Ovary (tissue), 9 donors: ENCODE results near the gene ZCCHC14. TPM values are rescaled to one million over a fixed set of nuclear protein-coding genes. Genes with fewer than 3 reads are reported as not detected.

ENCODE experiments used
- DNase-seq, 5 donors: peaks; one replicate each; pipeline ENCODE4 v3.0.0-alpha.2; 2019 to 2020
- H3K27ac ChIP-seq, 2 donors: fragments of 200-600 bp; one replicate each; pipeline versions ENCODE4 v1.5.1 to v1.8.0; 2019 to 2022
- H3K27me3 ChIP-seq: fragments of 200-600 bp; one replicate; pipeline ENCODE4 v1.8.0; 2022
- H3K36me3 ChIP-seq: fragments of 200-600 bp; sonication (generic); one replicate; pipeline ENCODE4 v1.5.1; 2019
- H3K4me1 ChIP-seq: one replicate; pipeline ENCODE4 v1.8.1; 2013; ENCODE audit warnings: mild to moderate bottlenecking, moderate library complexity; ENCODE audit not compliant: insufficient read depth
- H3K4me3 ChIP-seq: fragments of 200-600 bp; sonication (generic); one replicate; pipeline ENCODE4 v1.5.1; 2017
- H3K9me3 ChIP-seq, 2 donors: fragments of 200-600 bp in 1 of 2; sonication (generic) in 1 of 2; one replicate each; pipeline versions ENCODE4 v1.5.1 to v1.8.1; 2013 to 2019; ENCODE audit warnings: mild to moderate bottlenecking in 1 of 2, moderate library complexity in 1 of 2
- CTCF ChIP-seq, 3 donors: fragments of 450-650 bp in 2 of 3; fragments of 200-600 bp in 1 of 3; IDR thresholded peaks; one replicate each; pipeline versions ENCODE4 v1.5.1 to v1.8.0; 2016 to 2022; ENCODE audit warnings: antibody characterized with exemption in 3 of 3, mild to moderate bottlenecking in 1 of 3
- EP300 ChIP-seq: sonication (generic); formaldehyde crosslinking; IDR thresholded peaks from one replicate; pipeline ENCODE4 v1.6.1; 2017; ENCODE audit warnings: antibody characterized with exemption
- POLR2A ChIP-seq: fragments of 450-650 bp; IDR thresholded peaks from one replicate; pipeline ENCODE4 v1.6.1; 2017; ENCODE audit warnings: antibody characterized with exemption, mild to moderate bottlenecking, moderate library complexity
- WGBS, 3 donors: extraction: QIAGEN DNeasy Blood & Tissue Kit in 1 of 3; methylation state at CpG; one replicate each; pipeline versions ENCODE4 v1.1.5 to v1.1.7; 2013 to 2017; 5-methylcytosine and 5-hydroxymethylcytosine counted together
- intact Hi-C, 4 donors: fragments of 100-400 bp; cut with DNase I; formaldehyde crosslinking; loops; one replicate each; pipeline versions ENCODE4 v1.11.0 to v1.15.1; 2022 to 2023
- polyA plus RNA-seq, 2 donors: library from polyadenylated mRNA; stranded (reverse); fragments of 200-250 nt in 1 of 2; fragments of 350-450 nt in 1 of 2; fragmentation: Illumina TruSeq in 1 of 2; extraction: RNeasy Lipid Tissue Mini Kit (QIAGEN cat#74804) in 1 of 2; gene quantifications; one replicate each; pipeline ENCODE4 v1.2.3, GENCODE V29; 2013 to 2014
- total RNA-seq, 7 donors: library from RNA; depleted of rRNA in 2 of 7; stranded (reverse); fragments of >200 nt in 2 of 7; fragmentation: NEBNext Ultra II Directional in 3 of 7; extraction: Animal tissue kit (Norgen Biotek cat#: 25700) in 3 of 7; gene quantifications; one replicate each; pipeline versions ENCODE4 v1.1.0 to v1.2.4, GENCODE V29; 2016 to 2023
- donor health status: DM: no; HTN: no; CAD: no; lungs with moderate emphysema.
- donor health status: DM: no; HTN: no; CAD: no.
- donor health status: Bipolar disorder and iron deficiency.
- donor health status: DM: yes; HTN: yes; CAD: no.
- donor health status: DM: no; HTN: no; CAD: no.
- donor health status: DM: yes; HTN: yes; CAD: no.

Gene ZCCHC14
- total and polyA plus RNA-seq, 9 donors: 16.1 to 37.6 (median 31.0) TPM

DNA sequence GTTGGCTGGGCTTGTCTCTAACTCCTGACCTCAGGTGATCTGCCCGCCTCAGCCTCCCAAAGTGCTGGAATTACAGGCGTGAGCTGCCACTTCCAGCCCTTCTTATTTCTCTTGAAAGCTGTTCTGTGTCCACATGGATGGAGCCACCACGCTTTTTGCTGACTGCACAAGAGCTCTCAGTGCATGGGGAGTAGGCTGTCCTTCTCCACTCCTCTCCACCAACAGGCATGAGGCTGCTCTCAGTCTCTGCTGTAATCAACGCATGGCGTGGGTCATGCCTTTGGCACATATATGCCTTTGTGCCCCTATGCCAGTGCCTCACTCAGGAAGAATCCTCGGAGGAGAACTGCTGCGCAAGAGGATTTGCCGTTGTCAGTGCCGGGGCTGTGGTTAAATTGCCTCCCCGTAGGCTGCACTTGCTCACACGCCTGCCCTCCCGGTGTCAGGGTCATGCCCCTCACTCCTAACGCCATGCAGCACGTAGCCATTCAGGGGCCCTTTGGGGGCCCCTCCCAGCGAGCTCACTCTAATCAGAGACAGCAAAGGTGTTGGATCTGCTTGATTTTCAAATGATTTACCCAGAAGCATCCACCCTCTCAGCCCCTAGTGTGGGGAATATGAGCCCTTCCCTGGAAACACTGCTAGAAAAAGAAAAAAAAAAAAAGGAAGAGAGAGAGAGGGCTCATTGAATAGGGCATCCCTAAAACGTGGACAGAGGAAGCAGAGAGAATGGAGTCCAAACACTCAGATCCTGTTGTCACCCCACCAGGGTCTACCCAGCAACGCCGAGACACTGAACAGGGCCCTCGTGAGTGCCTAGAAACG lies 47.5 kb upstream of the ZCCHC14 start:
- no peaks in the 10 kb centered on the region for H3K36me3 ChIP-seq
- peaks cover 8% of the 10 kb centered on the region for H3K4me1 ChIP-seq
- no peak overlapping the region for H3K4me3 ChIP-seq
- no peak overlapping the region for H3K27ac ChIP-seq
- 40 to 42% (median 41%) methylated on average over 20 of the region's 20 CpGs for WGBS, 3 donors
- intact Hi-C loops: loop anchor here in 1 of 4 donors (5.0 to 10.0 kb wide), 2 partner anchors 48 to 125 kb away; partner anchors contain the start of gene ZCCHC14
- no peaks in the 10 kb centered on the region for H3K9me3 ChIP-seq
- H3K27me3 ChIP-seq: no peaks in the 10 kb centered on the region
- no peak for DNase-seq
- no peak for TF ChIP-seq EP300
- TF ChIP-seq POLR2A: no peak
- TF ChIP-seq CTCF (IDR thresholded peaks at IDR 0.05): no peak

- Histone ChIP-seq H3K4me1 (peaks cover 8% of the 10 kb centered on the region), H3K4me3 (no peak overlapping the region), H3K27me3 (no peaks in the 10 kb centered on the region), H3K27ac (no peak overlapping the region), H3K9me3 (no peaks in the 10 kb centered on the region), H3K36me3 (no peaks in the 10 kb centered on the region)
- TF ChIP-seq EP300: no peak
- TF ChIP-seq POLR2A: no peak
- TF ChIP-seq CTCF (IDR thresholded peaks at IDR 0.05): no peak
- DNase-seq: no peak
- WGBS, 3 donors: 84 to 90% (median 90%) methylated on average over 11 of the region's 11 CpGs
- intact Hi-C loops: no loop called here
Observed at GRCh38 chr16:87539113-87539512, 46.3 kb upstream of the ZCCHC14 start.

DNA sequence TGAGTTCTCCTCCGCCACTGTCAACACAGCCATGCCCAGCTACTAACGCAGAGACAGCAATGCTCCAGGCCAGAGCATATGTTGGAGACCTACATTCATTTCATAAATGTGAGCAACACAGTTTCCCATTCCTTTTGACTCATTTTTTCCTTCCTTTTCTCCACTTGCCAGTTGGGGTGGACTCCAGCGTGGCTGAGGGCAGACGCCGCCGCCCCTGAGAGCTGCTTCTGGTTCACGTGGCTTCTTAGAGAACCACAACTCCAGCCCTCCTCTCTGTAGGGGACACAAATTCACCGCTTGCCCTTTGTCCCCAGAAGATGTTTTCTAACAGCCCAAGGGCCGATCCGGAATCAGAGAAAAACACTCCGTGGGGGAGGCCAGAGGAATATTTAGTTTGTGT lies 45.8 kb upstream of the ZCCHC14 start:
- H3K36me3 ChIP-seq: no peaks in the 10 kb centered on the region
- no peaks in the 10 kb centered on the region for H3K27me3 ChIP-seq
- intact Hi-C loops: no loop called here
- no peak overlapping the region for H3K27ac ChIP-seq
- WGBS, 3 donors: 67 to 84% (median 67%) methylated on average over 11 of the region's 11 CpGs
- H3K4me3 ChIP-seq: no peak overlapping the region
- H3K9me3 ChIP-seq: no peaks in the 10 kb centered on the region
- TF ChIP-seq CTCF (IDR thresholded peaks at IDR 0.05): no peak
- TF ChIP-seq EP300: no peak
- TF ChIP-seq POLR2A: no peak
- no peak for DNase-seq
- peaks cover 8% of the 10 kb centered on the region for H3K4me1 ChIP-seq

GRCh38 chr16:87538160-87538559 lies 45.3 kb upstream of the ZCCHC14 start:
- H3K27ac ChIP-seq: no peak overlapping the region
- 64 to 84% (median 75%) methylated on average over 4 of the region's 4 CpGs for WGBS, 3 donors
- peaks cover 8% of the 10 kb centered on the region for H3K4me1 ChIP-seq
- no peaks in the 10 kb centered on the region for H3K27me3 ChIP-seq
- no peaks in the 10 kb centered on the region for H3K36me3 ChIP-seq
- no peak overlapping the region for H3K4me3 ChIP-seq
- intact Hi-C loops: no loop called here
- H3K9me3 ChIP-seq: peaks cover 0 to 3% of the 10 kb centered on the region in 2 donors
- DNase-seq: no peak
- no peak for TF ChIP-seq POLR2A
- no peak for TF ChIP-seq EP300
- TF ChIP-seq CTCF (IDR thresholded peaks at IDR 0.05): no peak
